Right lobe of liver (tissue), 4 donors: ENCODE results near the gene TMEM106C.

Source experiments
- POLR2A ChIP-seq: fragments of 450-650 bp; IDR thresholded peaks from one replicate; pipeline ENCODE4 v1.6.1; 2017; ENCODE audit warnings: antibody characterized with exemption, mild to moderate bottlenecking
- TF ChIP-seq, protein P1 (sequence below), 4 donors: fragments of 200-600 bp in 3 of 4; fragments of 450-650 bp in 1 of 4; IDR thresholded peaks; one replicate each; pipeline versions ENCODE4 v1.5.1 to v1.8.0; 2016 to 2022; ENCODE audit warnings: antibody characterized with exemption in 4 of 4, mild to moderate bottlenecking in 2 of 4
- donor health status: DM: no; HTN: no; CAD: no.
- donor health status: DM: no; HTN: no; CAD: no.
- donor health status: DM: no; HTN: yes; CAD: no.

- TF ChIP-seq, protein P1, sequence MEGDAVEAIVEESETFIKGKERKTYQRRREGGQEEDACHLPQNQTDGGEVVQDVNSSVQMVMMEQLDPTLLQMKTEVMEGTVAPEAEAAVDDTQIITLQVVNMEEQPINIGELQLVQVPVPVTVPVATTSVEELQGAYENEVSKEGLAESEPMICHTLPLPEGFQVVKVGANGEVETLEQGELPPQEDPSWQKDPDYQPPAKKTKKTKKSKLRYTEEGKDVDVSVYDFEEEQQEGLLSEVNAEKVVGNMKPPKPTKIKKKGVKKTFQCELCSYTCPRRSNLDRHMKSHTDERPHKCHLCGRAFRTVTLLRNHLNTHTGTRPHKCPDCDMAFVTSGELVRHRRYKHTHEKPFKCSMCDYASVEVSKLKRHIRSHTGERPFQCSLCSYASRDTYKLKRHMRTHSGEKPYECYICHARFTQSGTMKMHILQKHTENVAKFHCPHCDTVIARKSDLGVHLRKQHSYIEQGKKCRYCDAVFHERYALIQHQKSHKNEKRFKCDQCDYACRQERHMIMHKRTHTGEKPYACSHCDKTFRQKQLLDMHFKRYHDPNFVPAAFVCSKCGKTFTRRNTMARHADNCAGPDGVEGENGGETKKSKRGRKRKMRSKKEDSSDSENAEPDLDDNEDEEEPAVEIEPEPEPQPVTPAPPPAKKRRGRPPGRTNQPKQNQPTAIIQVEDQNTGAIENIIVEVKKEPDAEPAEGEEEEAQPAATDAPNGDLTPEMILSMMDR (IDR thresholded peaks at IDR 0.05) = no peak
- no peak for TF ChIP-seq POLR2A
Observed at GRCh38 chr12:47977772-47978597, 14.6 kb downstream of the TMEM106C start.
